Esophagus muscularis mucosa (tissue), 3 donors: ENCODE results near the gene CDH5.
A peak's percentile ranks its signal among the peaks of the same experiment; 100 is the strongest.

Source experiments
- EP300 ChIP-seq: sonication (generic); formaldehyde crosslinking; IDR thresholded peaks from one replicate; pipeline ENCODE4 v1.6.1; 2017; ENCODE audit warnings: antibody characterized with exemption
- POLR2A ChIP-seq: fragments of 450-650 bp; IDR thresholded peaks from one replicate; pipeline ENCODE4 v1.6.1; 2017; ENCODE audit warnings: antibody characterized with exemption, moderate library complexity, mild to moderate bottlenecking, low read depth
- POLR2AphosphoS5 ChIP-seq, 2 donors: sonication (generic); formaldehyde crosslinking; IDR thresholded peaks; one replicate each; pipeline ENCODE4 v1.6.1; 2017; ENCODE audit warnings: antibody characterized with exemption in 2 of 2

GRCh38 chr16:66382171-66382965 lies 15.9 kb downstream of the CDH5 start:
- TF ChIP-seq POLR2AphosphoS5 (IDR thresholded peaks at IDR 0.05): peak; percentile 39 to 65
- no peak for TF ChIP-seq EP300
- no peak for TF ChIP-seq POLR2A
